ENCODE measurements around the gene NTNG1. TPM values are rescaled to one million over a fixed set of nuclear protein-coding genes. Genes with fewer than 3 reads are reported as not detected.
"Not testable (repeated sequence)": the region's sequence is repeated elsewhere in the genome, so short reads cannot be mapped to it uniquely, and the experiment has no call there.

The NTNG1 gene
- total and polyA plus RNA-seq, 2 donors = 1.6 to 5.1 TPM

GRCh38 chr1:107153014-107153413 is 12.2 kb downstream of the NTNG1 start:
- no peak for DNase-seq (ENCODE audit: low read depth in 6 of 9, low spot score in 9 of 9)
- H3K27me3 ChIP-seq (ENCODE audit: control insufficient read depth in 2 of 2, insufficient read depth in 1 of 2, low read length in 1 of 2) = no peaks in the 10 kb centered on the region
- H3K4me1 ChIP-seq (ENCODE audit: control insufficient read depth in 2 of 2, insufficient read depth in 2 of 2, low read length in 2 of 2) = no peaks in the 10 kb centered on the region
- H3K4me3 ChIP-seq (ENCODE audit: low read length in 2 of 2) = no peak overlapping the region
- H3K9me3 ChIP-seq (ENCODE audit: control insufficient read depth in 2 of 2, insufficient read depth in 1 of 2, low read length in 1 of 2) = no peaks in the 10 kb centered on the region
- 83% methylated on average over 2 of the region's 2 CpGs for WGBS
- H3K36me3 ChIP-seq (ENCODE audit: control insufficient read depth in 2 of 2, insufficient read depth in 2 of 2, low read length in 1 of 2) = no peaks in the 10 kb centered on the region
- no peak overlapping the region for H3K27ac ChIP-seq (ENCODE audit: low read depth in 1 of 2, low read length in 1 of 2)

- no peaks in the 10 kb centered on the region for H3K36me3 ChIP-seq (ENCODE audit: control insufficient read depth in 2 of 2, insufficient read depth in 2 of 2, low read length in 1 of 2)
- H3K9me3 ChIP-seq (ENCODE audit: control insufficient read depth in 2 of 2, insufficient read depth in 1 of 2, low read length in 1 of 2) = no peaks in the 10 kb centered on the region
- no peak for DNase-seq (ENCODE audit: low read depth in 6 of 9, low spot score in 9 of 9)
- no peak overlapping the region for H3K27ac ChIP-seq (ENCODE audit: low read depth in 1 of 2, low read length in 1 of 2)
- no peak overlapping the region for H3K4me3 ChIP-seq (ENCODE audit: low read length in 2 of 2)
- H3K4me1 ChIP-seq (ENCODE audit: control insufficient read depth in 2 of 2, insufficient read depth in 2 of 2, low read length in 2 of 2) = no peaks in the 10 kb centered on the region
- no peaks in the 10 kb centered on the region for H3K27me3 ChIP-seq (ENCODE audit: control insufficient read depth in 2 of 2, insufficient read depth in 1 of 2, low read length in 1 of 2)
- WGBS = 89% methylated on average over 5 of the region's 5 CpGs
These were observed 17.7 kb downstream of the NTNG1 start for GRCh38 chr1:107158496-107158895.

DNA sequence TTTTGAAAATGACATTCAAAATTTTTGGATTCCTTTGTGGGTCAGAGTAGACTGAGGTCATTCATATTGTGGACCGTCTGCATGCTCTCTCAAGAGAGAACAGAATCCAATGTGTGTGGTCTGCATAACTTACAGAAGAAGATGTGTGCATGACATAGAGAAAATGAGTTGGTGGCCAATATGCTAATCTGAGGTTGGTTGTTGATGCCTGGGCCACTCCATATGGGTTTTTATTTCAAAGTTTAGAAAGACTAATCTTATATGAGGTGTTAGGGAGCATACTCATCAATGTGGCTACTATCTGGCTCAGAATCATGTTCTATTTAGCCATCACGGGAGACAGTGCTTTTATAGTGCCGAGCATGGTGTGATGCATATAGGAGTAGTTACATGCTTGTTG is 18.2 kb downstream of the NTNG1 start:
- 97% methylated on average over 3 of the region's 3 CpGs for WGBS
- no peaks in the 10 kb centered on the region for H3K4me1 ChIP-seq (ENCODE audit: control insufficient read depth in 2 of 2, insufficient read depth in 2 of 2, low read length in 2 of 2)
- no peaks in the 10 kb centered on the region for H3K9me3 ChIP-seq (ENCODE audit: control insufficient read depth in 2 of 2, insufficient read depth in 1 of 2, low read length in 1 of 2)
- no peaks in the 10 kb centered on the region for H3K36me3 ChIP-seq (ENCODE audit: control insufficient read depth in 2 of 2, insufficient read depth in 2 of 2, low read length in 1 of 2)
- no peak overlapping the region for H3K27ac ChIP-seq (ENCODE audit: low read depth in 1 of 2, low read length in 1 of 2)
- DNase-seq (ENCODE audit: low read depth in 6 of 9, low spot score in 9 of 9) = no peak
- no peak overlapping the region for H3K4me3 ChIP-seq (ENCODE audit: low read length in 2 of 2)
- H3K27me3 ChIP-seq (ENCODE audit: control insufficient read depth in 2 of 2, insufficient read depth in 1 of 2, low read length in 1 of 2) = no peaks in the 10 kb centered on the region

DNA sequence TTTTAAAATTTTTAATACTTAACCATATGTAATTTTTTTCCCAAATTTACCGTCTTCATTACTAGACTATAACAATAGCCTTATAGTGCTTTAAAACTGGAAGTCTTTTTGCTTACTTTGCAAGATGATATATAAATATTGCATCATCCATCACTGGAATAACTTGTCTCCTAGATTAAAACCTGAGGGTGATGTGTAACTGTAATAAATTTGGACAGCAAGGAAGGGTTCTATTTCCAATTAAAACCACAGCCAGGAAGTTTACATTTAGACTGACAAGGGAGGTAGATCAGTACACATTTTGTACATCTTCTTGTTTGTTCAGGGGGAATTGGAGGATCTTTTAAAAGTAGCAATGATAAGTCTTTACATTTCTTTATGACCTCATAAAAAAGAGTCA is 21.9 kb downstream of the NTNG1 start:
- Histone ChIP-seq H3K4me3 (ENCODE audit: low read length in 2 of 2) (no peak overlapping the region), H3K36me3 (ENCODE audit: control insufficient read depth in 2 of 2, insufficient read depth in 2 of 2, low read length in 1 of 2) (no peaks in the 10 kb centered on the region), H3K4me1 (ENCODE audit: control insufficient read depth in 2 of 2, insufficient read depth in 2 of 2, low read length in 2 of 2) (no peaks in the 10 kb centered on the region), H3K9me3 (ENCODE audit: control insufficient read depth in 2 of 2, insufficient read depth in 1 of 2, low read length in 1 of 2) (peaks cover 0 to 4% of the 10 kb centered on the region in 2 donors), H3K27me3 (ENCODE audit: control insufficient read depth in 2 of 2, insufficient read depth in 1 of 2, low read length in 1 of 2) (no peaks in the 10 kb centered on the region), H3K27ac (ENCODE audit: low read depth in 1 of 2, low read length in 1 of 2) (no peak overlapping the region)
- DNase-seq (ENCODE audit: low read depth in 6 of 9, low spot score in 9 of 9) = no peak
- WGBS = 93% methylated on average over 1 of the region's 1 CpG

GRCh38 chr1:107164901-107165300 is 24.1 kb downstream of the NTNG1 start:
- not testable (repeated sequence) for H3K27ac ChIP-seq (ENCODE audit: low read depth in 1 of 2, low read length in 1 of 2); H3K4me1 ChIP-seq (ENCODE audit: control insufficient read depth in 2 of 2, insufficient read depth in 2 of 2, low read length in 2 of 2); H3K36me3 ChIP-seq (ENCODE audit: control insufficient read depth in 2 of 2, insufficient read depth in 2 of 2, low read length in 1 of 2); DNase-seq (ENCODE audit: low read depth in 6 of 9, low spot score in 9 of 9); H3K4me3 ChIP-seq (ENCODE audit: low read length in 2 of 2); H3K9me3 ChIP-seq (ENCODE audit: control insufficient read depth in 2 of 2, insufficient read depth in 1 of 2, low read length in 1 of 2); H3K27me3 ChIP-seq (ENCODE audit: control insufficient read depth in 2 of 2, insufficient read depth in 1 of 2, low read length in 1 of 2)
- 98% methylated on average over 9 of the region's 9 CpGs for WGBS

- Histone ChIP-seq H3K4me3 (ENCODE audit: low read length in 2 of 2) (no peak overlapping the region), H3K4me1 (ENCODE audit: control insufficient read depth in 2 of 2, insufficient read depth in 2 of 2, low read length in 2 of 2) (no peaks in the 10 kb centered on the region), H3K9me3 (ENCODE audit: control insufficient read depth in 2 of 2, insufficient read depth in 1 of 2, low read length in 1 of 2) (peaks cover 0 to 4% of the 10 kb centered on the region in 2 donors), H3K27ac (ENCODE audit: low read depth in 1 of 2, low read length in 1 of 2) (no peak overlapping the region), H3K36me3 (ENCODE audit: control insufficient read depth in 2 of 2, insufficient read depth in 2 of 2, low read length in 1 of 2) (no peaks in the 10 kb centered on the region), H3K27me3 (ENCODE audit: control insufficient read depth in 2 of 2, insufficient read depth in 1 of 2, low read length in 1 of 2) (no peaks in the 10 kb centered on the region)
- WGBS = 94% methylated on average over 3 of the region's 3 CpGs
- DNase-seq (ENCODE audit: low read depth in 6 of 9, low spot score in 9 of 9) = no peak
These were observed 28.8 kb downstream of the NTNG1 start for GRCh38 chr1:107169615-107170014.

DNA sequence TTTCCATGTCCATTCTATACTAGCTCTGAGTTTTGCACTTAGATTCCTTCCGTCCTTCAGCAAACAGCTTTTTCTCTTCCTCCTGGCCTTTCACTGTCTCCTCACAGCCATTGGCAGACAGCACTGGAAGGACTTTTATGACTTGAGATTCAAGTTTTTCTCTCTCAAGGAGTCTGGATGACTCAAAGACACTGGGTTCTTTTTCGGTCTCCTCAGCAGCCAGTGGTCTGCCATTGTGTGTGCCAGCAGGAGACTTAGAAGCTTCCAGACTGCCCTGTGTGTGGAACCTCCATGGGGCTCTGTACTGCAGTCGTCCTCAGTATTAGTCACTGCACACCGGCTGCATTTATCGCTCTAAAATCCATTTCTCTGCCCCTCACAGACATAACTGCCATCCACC is 30.5 kb downstream of the NTNG1 start:
- no peaks in the 10 kb centered on the region for H3K4me1 ChIP-seq (ENCODE audit: control insufficient read depth in 2 of 2, insufficient read depth in 2 of 2, low read length in 2 of 2)
- no peak overlapping the region for H3K4me3 ChIP-seq (ENCODE audit: low read length in 2 of 2)
- WGBS = 93% methylated on average over 5 of the region's 5 CpGs
- DNase-seq (ENCODE audit: low read depth in 6 of 9, low spot score in 9 of 9) = no peak
- no peaks in the 10 kb centered on the region for H3K9me3 ChIP-seq (ENCODE audit: control insufficient read depth in 2 of 2, insufficient read depth in 1 of 2, low read length in 1 of 2)
- no peaks in the 10 kb centered on the region for H3K27me3 ChIP-seq (ENCODE audit: control insufficient read depth in 2 of 2, insufficient read depth in 1 of 2, low read length in 1 of 2)
- H3K27ac ChIP-seq (ENCODE audit: low read depth in 1 of 2, low read length in 1 of 2) = no peak overlapping the region
- H3K36me3 ChIP-seq (ENCODE audit: control insufficient read depth in 2 of 2, insufficient read depth in 2 of 2, low read length in 1 of 2) = no peaks in the 10 kb centered on the region

- no peaks in the 10 kb centered on the region for H3K36me3 ChIP-seq (ENCODE audit: control insufficient read depth in 2 of 2, insufficient read depth in 2 of 2, low read length in 1 of 2)
- H3K4me1 ChIP-seq (ENCODE audit: control insufficient read depth in 2 of 2, insufficient read depth in 2 of 2, low read length in 2 of 2) = no peaks in the 10 kb centered on the region
- no peaks in the 10 kb centered on the region for H3K9me3 ChIP-seq (ENCODE audit: control insufficient read depth in 2 of 2, insufficient read depth in 1 of 2, low read length in 1 of 2)
- 95% methylated on average over 5 of the region's 5 CpGs for WGBS
- H3K27ac ChIP-seq (ENCODE audit: low read depth in 1 of 2, low read length in 1 of 2) = no peak overlapping the region
- H3K27me3 ChIP-seq (ENCODE audit: control insufficient read depth in 2 of 2, insufficient read depth in 1 of 2, low read length in 1 of 2) = no peaks in the 10 kb centered on the region
- no peak overlapping the region for H3K4me3 ChIP-seq (ENCODE audit: low read length in 2 of 2)
- no peak for DNase-seq (ENCODE audit: low read depth in 6 of 9, low spot score in 9 of 9)
These were observed 31.8 kb downstream of the NTNG1 start for GRCh38 chr1:107172450-107173170.

DNA sequence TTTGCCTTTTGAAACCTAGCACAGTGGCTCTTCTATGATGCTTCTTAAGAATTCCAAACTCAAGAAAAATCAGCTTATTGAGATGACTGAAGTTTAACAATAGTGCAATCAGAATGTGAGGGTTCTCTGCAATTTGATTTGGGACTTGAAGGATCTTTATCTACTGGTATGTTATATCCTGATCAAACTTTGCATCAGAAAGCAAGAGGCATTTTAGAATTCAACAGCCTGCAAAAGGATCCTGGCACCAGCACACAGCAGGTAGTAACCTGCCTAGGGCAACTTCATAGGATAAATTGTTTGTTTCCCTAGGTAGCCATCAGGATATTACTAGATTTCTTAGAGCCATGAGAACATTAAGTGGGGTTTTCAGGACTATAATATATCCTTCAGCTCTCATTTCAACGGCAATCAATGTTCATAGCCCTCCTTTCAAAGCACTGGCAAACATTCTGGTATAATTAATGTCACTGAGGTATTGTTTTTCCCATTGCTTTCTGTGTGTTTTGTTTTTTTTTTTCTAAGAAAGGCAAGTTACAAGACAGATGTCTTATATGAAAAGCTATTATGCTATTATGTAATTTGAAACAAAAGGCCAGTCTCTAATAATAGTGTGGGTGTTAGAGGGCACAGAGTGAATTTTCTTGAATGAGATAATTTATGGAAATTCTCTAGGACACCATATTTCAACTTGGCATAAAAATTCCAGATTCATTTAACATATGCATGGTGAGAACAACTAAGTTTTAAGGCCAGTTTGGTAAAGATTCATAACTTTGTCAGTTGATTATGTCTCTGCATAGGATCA is 34.5 kb downstream of the NTNG1 start:
- Histone ChIP-seq H3K9me3 (ENCODE audit: control insufficient read depth in 2 of 2, insufficient read depth in 1 of 2, low read length in 1 of 2) (no peaks in the 10 kb centered on the region), H3K4me3 (ENCODE audit: low read length in 2 of 2) (no peak overlapping the region), H3K36me3 (ENCODE audit: control insufficient read depth in 2 of 2, insufficient read depth in 2 of 2, low read length in 1 of 2) (no peaks in the 10 kb centered on the region), H3K27ac (ENCODE audit: low read depth in 1 of 2, low read length in 1 of 2) (no peak overlapping the region), H3K4me1 (ENCODE audit: control insufficient read depth in 2 of 2, insufficient read depth in 2 of 2, low read length in 2 of 2) (no peaks in the 10 kb centered on the region), H3K27me3 (ENCODE audit: control insufficient read depth in 2 of 2, insufficient read depth in 1 of 2, low read length in 1 of 2) (no peaks in the 10 kb centered on the region)
- DNase-seq (ENCODE audit: low read depth in 6 of 9, low spot score in 9 of 9) = no peak
- whole genome bisulfite sequencing = 72% methylated on average over 1 of the region's 1 CpG
